ENCODE results near the gene SPATA33.
"Not testable (repeated sequence)": the region's sequence is repeated elsewhere in the genome, so short reads cannot be mapped to it uniquely, and the experiment has no call there.

The SPATA33 gene

DNA sequence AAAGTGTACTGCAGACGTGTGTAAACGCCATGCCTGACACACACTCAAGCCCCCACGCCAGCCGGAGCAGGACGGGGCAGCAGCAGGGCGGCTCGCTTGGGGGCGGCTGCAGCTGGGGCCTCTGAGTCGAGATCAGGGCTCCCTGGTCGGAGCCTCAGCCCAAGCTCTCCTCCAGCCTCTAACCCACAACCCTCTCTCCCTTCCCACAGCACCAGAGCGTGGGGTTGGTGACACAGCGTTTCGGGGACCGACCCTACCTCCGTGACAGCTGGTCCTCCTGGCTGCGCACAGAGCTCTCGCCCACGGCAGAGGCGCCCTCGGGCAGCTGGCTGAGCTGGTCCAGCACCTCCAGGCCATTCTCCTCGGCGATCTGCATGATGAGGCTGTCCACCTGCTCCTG is 11.4 kb upstream of the SPATA33 start:
- no peaks in the 10 kb centered on the region for H3K4me1 ChIP-seq (ENCODE audit: control insufficient read depth, insufficient read depth, low read length, poor library complexity, severe bottlenecking)
- peaks cover 56% of the 10 kb centered on the region for H3K36me3 ChIP-seq (ENCODE audit: control insufficient read depth, insufficient read depth, low read length)
- WGBS, 2 experiments (ENCODE audit: insufficient coverage in 2 of 2), result 93 to 96% methylated on average over 15 to 17 of the region's 22 CpGs
- H3K27ac ChIP-seq (ENCODE audit: low read depth, low read length, severe bottlenecking), result no peak overlapping the region
- no peaks in the 10 kb centered on the region for H3K9me3 ChIP-seq (ENCODE audit: control insufficient read depth, low read length)
- H3K4me3 ChIP-seq (ENCODE audit: extremely low read depth, insufficient read depth, low read length, poor library complexity, severe bottlenecking), result no peak overlapping the region

DNA sequence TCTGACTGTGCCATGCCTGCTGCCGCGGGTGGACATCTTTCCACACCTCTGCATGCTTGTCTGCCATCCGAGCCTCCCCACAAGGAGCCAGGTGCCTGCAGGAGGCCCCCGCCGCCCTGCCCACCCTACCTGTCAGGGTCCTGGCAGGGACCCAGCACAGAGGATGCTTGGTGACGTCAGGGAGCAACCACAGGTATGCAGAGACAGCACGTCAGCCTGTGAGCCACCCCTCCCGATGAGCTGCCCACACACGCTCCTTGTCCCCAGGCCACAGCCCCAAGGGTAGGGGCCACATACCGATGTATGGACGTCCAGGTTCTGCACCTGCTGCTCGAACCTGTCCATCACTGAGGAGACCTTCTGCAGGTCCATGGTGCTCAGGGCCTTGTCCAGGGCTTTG is 10.7 kb upstream of the SPATA33 start:
- Histone ChIP-seq H3K36me3 (ENCODE audit: control insufficient read depth, insufficient read depth, low read length) (peaks cover 62% of the 10 kb centered on the region), H3K4me1 (ENCODE audit: control insufficient read depth, insufficient read depth, low read length, poor library complexity, severe bottlenecking) (no peaks in the 10 kb centered on the region), H3K4me3 (ENCODE audit: extremely low read depth, insufficient read depth, low read length, poor library complexity, severe bottlenecking) (no peak overlapping the region), H3K9me3 (ENCODE audit: control insufficient read depth, low read length) (no peaks in the 10 kb centered on the region), H3K27ac (ENCODE audit: low read depth, low read length, severe bottlenecking) (no peak overlapping the region)
- WGBS, 2 experiments (ENCODE audit: insufficient coverage in 2 of 2), result 98 to 99% methylated on average over 7 to 12 of the region's 12 CpGs

DNA sequence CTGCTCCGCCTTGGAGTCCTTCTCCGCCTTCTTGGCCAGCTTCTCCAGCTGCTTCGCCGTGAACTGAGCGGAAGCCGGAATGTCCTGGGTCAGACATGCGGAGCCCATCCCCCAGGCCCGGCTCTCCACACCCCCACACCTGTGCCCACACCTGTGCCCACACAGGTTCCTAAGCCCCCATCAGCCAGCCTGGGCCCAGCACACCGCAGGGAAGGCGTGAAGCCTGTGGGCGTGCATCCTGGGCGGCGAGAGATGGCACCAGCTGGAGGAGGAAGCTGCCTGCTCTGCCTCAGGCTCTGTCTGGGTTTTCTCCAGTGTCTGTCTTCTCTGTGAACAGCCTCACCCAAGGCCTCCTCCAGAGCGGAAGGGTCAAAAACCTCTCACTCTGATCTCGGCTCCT is 6.1 kb upstream of the SPATA33 start:
- H3K27ac ChIP-seq (ENCODE audit: low read depth, low read length, severe bottlenecking), result no peak overlapping the region
- peaks cover 62% of the 10 kb centered on the region for H3K36me3 ChIP-seq (ENCODE audit: control insufficient read depth, insufficient read depth, low read length)
- no peaks in the 10 kb centered on the region for H3K9me3 ChIP-seq (ENCODE audit: control insufficient read depth, low read length)
- peaks cover 5% of the 10 kb centered on the region for H3K4me1 ChIP-seq (ENCODE audit: control insufficient read depth, insufficient read depth, low read length, poor library complexity, severe bottlenecking)
- no peak overlapping the region for H3K4me3 ChIP-seq (ENCODE audit: extremely low read depth, insufficient read depth, low read length, poor library complexity, severe bottlenecking)
- 98% methylated on average over 12 to 13 of the region's 15 CpGs for WGBS, 2 experiments (ENCODE audit: insufficient coverage in 2 of 2)

GRCh38 chr16:89653656-89654295 is 3.9 kb upstream of the SPATA33 start:
- H3K36me3 ChIP-seq (ENCODE audit: control insufficient read depth, insufficient read depth, low read length), result peaks cover 51% of the 10 kb centered on the region
- 88 to 96% methylated on average over 5 to 7 of the region's 10 CpGs for WGBS, 2 experiments (ENCODE audit: insufficient coverage in 2 of 2)
- H3K4me1 ChIP-seq (ENCODE audit: control insufficient read depth, insufficient read depth, low read length, poor library complexity, severe bottlenecking), result peaks cover 7% of the 10 kb centered on the region
- no peak overlapping the region for H3K4me3 ChIP-seq (ENCODE audit: extremely low read depth, insufficient read depth, low read length, poor library complexity, severe bottlenecking)
- H3K9me3 ChIP-seq (ENCODE audit: control insufficient read depth, low read length), result no peaks in the 10 kb centered on the region
- no peak overlapping the region for H3K27ac ChIP-seq (ENCODE audit: low read depth, low read length, severe bottlenecking)

DNA sequence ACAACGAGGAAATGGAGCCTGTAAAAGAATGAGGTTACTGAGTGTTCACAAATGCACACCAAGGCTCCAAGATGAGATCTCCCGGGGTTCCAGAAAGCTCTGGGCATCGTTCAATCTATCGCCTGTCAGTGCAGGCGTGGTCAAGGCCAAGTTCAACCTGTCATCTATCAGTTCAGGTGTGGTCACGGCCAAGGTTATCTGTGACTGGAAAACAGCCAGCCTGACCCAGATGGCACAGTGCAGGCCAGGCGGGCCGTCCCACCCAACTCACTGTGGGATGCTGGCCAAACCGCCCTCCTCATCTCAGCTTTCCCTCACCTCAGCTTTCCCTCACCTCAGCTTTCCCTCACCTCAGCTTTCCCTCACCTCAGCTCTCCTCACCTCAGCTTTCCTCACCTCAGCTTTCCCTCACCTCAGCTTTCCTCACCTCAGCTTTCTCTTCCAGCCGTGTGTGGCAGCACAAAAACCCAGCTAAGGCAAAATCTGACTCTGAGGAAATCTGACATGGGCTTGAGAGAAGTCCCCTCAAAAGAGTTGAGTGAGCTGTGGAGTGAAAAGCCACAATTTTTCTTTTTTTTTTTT is 2.5 kb upstream of the SPATA33 start:
- H3K4me1 ChIP-seq (ENCODE audit: control insufficient read depth, insufficient read depth, low read length, poor library complexity, severe bottlenecking), result peaks cover 7% of the 10 kb centered on the region
- no peaks in the 10 kb centered on the region for H3K9me3 ChIP-seq (ENCODE audit: control insufficient read depth, low read length)
- H3K27ac ChIP-seq (ENCODE audit: low read depth, low read length, severe bottlenecking), result no peak overlapping the region
- WGBS, 2 experiments (ENCODE audit: insufficient coverage in 2 of 2), result 96 to 99% methylated on average over 8 of the region's 10 CpGs
- H3K4me3 ChIP-seq (ENCODE audit: extremely low read depth, insufficient read depth, low read length, poor library complexity, severe bottlenecking), result no peak overlapping the region
- peaks cover 49% of the 10 kb centered on the region for H3K36me3 ChIP-seq (ENCODE audit: control insufficient read depth, insufficient read depth, low read length)

DNA sequence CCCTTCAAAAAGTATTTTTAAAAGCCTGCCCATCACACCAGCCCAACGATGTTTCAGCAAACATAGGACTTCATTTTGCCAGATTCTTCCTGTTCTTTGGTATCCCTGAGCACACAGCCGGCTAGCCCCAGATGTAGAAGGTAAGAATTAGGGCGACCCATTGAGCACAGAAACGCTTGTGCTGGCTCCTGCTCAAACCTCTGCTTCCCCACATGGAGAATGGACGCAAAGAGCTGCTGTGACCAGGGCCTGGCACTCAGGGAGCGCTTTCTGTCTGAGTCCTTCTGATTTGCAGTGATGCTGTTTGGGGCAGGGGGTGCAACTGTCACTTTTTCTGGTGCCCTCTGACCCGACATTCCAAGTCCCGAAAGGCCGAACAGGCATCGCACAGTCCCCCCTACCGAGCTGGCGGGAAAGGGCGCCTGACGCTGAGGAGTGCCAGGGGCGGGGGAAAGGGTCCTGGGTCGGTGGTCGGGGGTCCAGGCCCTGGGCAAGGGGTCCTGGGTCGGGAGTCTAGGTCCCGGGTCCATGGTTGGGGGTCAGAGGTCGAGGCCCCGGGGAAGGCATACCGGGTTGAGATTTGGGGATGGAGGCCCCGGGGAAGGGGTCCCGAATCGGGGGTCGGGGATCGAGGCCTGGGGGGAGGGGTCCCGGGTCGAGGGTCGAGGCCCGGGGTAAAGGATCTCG is 1.1 kb upstream of the SPATA33 start:
- Histone ChIP-seq H3K4me3 (ENCODE audit: extremely low read depth, insufficient read depth, low read length, poor library complexity, severe bottlenecking) (peak overlapping the region; percentile 92), H3K9me3 (ENCODE audit: control insufficient read depth, low read length) (peaks cover 4% of the 10 kb centered on the region), H3K27ac (ENCODE audit: low read depth, low read length, severe bottlenecking) (no peak overlapping the region), H3K36me3 (ENCODE audit: control insufficient read depth, insufficient read depth, low read length) (peaks cover 50% of the 10 kb centered on the region), H3K4me1 (ENCODE audit: control insufficient read depth, insufficient read depth, low read length, poor library complexity, severe bottlenecking) (peaks cover 7% of the 10 kb centered on the region)
- 33 to 70% methylated on average over 4 to 30 of the region's 32 CpGs for WGBS, 2 experiments (ENCODE audit: insufficient coverage in 2 of 2)

DNA sequence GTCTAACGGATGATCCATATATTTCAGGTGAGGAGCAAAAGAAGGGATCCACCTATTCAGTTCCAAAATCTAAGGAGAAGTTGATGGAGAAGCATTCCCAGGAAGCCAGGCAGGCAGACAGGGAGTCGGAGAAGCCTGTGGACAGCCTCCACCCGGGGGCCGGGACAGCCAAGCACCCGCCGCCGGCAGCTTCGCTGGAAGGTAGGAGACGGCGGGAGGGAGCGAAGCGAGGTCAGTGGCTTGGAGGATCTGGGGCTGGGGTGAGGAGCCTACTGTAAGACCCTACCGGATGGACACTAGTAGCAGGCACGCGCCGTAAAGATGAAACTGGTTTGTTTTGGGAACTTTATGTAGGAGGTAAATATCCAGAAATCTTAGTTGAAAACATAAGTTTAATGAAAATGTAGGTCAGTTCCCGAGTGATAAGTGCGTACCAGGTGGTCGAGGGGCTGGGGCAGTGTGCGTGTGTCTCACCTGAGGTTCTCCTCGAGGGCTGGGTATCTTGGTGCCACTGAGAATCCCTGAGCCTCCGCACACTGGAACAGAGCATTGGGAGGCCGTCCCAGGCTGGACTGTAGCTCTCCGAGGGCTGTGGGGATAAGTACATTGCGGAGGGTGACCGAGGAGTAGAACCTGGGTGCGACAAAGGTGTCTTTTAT is 714 bp downstream of the SPATA33 start:
- Histone ChIP-seq H3K27ac (ENCODE audit: low read depth, low read length, severe bottlenecking) (peak overlapping the region; percentile 53), H3K9me3 (ENCODE audit: control insufficient read depth, low read length) (peaks cover 4% of the 10 kb centered on the region), H3K4me1 (ENCODE audit: control insufficient read depth, insufficient read depth, low read length, poor library complexity, severe bottlenecking) (peaks cover 7% of the 10 kb centered on the region), H3K36me3 (ENCODE audit: control insufficient read depth, insufficient read depth, low read length) (peaks cover 58% of the 10 kb centered on the region), H3K4me3 (ENCODE audit: extremely low read depth, insufficient read depth, low read length, poor library complexity, severe bottlenecking) (peak overlapping the region; percentile 92)
- WGBS, 2 experiments (ENCODE audit: insufficient coverage in 2 of 2), result 16 to 25% methylated on average over 25 to 26 of the region's 27 CpGs

DNA sequence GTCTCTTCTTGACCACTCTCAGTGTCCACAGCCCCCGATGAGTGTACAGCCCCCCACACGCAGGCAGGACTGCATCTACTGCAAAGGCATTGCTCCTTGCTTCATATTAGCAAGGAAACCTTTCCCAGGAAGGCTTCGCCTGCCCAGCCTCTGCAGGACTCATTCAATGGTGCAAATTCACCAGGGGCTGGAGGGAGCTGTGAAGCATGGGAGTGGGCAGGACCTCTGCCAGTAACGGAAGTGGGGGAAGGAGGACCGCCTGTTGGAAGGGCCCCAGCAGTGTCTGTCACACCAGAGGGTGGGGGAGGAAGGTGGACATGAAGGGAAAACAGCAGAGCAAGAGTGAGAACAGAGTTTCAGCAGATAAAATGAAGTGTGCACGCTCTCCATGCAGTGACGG is 2.5 kb downstream of the SPATA33 start:
- Histone ChIP-seq H3K4me1 (ENCODE audit: control insufficient read depth, insufficient read depth, low read length, poor library complexity, severe bottlenecking) (peaks cover 7% of the 10 kb centered on the region), H3K36me3 (ENCODE audit: control insufficient read depth, insufficient read depth, low read length) (peaks cover 62% of the 10 kb centered on the region), H3K9me3 (ENCODE audit: control insufficient read depth, low read length) (peaks cover 4% of the 10 kb centered on the region), H3K4me3 (ENCODE audit: extremely low read depth, insufficient read depth, low read length, poor library complexity, severe bottlenecking) (no peak overlapping the region), H3K27ac (ENCODE audit: low read depth, low read length, severe bottlenecking) (no peak overlapping the region)
- 96 to 97% methylated on average over 6 to 7 of the region's 7 CpGs for WGBS, 2 experiments (ENCODE audit: insufficient coverage in 2 of 2)

GRCh38 chr16:89661215-89661614 is 3.6 kb downstream of the SPATA33 start:
- H3K36me3 ChIP-seq (ENCODE audit: control insufficient read depth, insufficient read depth, low read length), result peaks cover 63% of the 10 kb centered on the region
- peaks cover 5% of the 10 kb centered on the region for H3K4me1 ChIP-seq (ENCODE audit: control insufficient read depth, insufficient read depth, low read length, poor library complexity, severe bottlenecking)
- H3K9me3 ChIP-seq (ENCODE audit: control insufficient read depth, low read length), result peaks cover 12% of the 10 kb centered on the region
- no peak overlapping the region for H3K27ac ChIP-seq (ENCODE audit: low read depth, low read length, severe bottlenecking)
- H3K4me3 ChIP-seq (ENCODE audit: extremely low read depth, insufficient read depth, low read length, poor library complexity, severe bottlenecking), result no peak overlapping the region
- WGBS, 2 experiments (ENCODE audit: insufficient coverage in 2 of 2), result 89 to 97% methylated on average over 7 of the region's 9 CpGs

DNA sequence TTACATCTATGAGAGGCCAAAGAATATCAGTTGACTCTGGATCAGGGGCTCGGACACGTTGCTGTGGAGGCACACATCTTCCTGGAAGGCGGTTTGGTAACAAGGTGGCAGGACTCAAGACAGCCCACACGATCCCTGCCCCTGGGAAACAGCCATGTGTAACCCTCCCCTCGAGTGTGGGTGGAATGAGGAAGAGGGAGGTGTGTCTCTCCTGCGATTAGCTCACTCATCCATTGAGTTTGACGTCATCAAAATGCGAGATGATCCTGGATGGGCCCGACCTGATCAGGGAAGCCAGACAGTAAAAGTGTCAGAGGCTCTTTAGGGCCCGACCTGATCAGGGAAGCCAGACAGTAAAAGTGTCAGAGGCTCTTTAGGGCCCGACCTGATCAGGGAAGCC is 6.6 kb downstream of the SPATA33 start:
- Histone ChIP-seq H3K36me3 (ENCODE audit: control insufficient read depth, insufficient read depth, low read length) (peaks cover 73% of the 10 kb centered on the region), H3K9me3 (ENCODE audit: control insufficient read depth, low read length) (peaks cover 17% of the 10 kb centered on the region)
- H3K27ac ChIP-seq (ENCODE audit: low read depth, low read length, severe bottlenecking); H3K4me1 ChIP-seq (ENCODE audit: control insufficient read depth, insufficient read depth, low read length, poor library complexity, severe bottlenecking); H3K4me3 ChIP-seq (ENCODE audit: extremely low read depth, insufficient read depth, low read length, poor library complexity, severe bottlenecking): not testable (repeated sequence)
- WGBS, 2 experiments (ENCODE audit: insufficient coverage in 2 of 2), result 94 to 98% methylated on average over 6 to 8 of the region's 11 CpGs
